Measurements from ENCODE around the gene CEP70.
A peak's percentile ranks its signal among the peaks of the same experiment; 100 is the strongest.

CEP70 gene

GRCh38 chr3:138588445-138588844 lies 5.6 kb downstream of the CEP70 start:
- no peaks in the 10 kb centered on the region; the same call in 1 of the 2 replicates for H3K9me3 ChIP-seq (ENCODE audit: low read length)
- no peaks in the 10 kb centered on the region for H3K79me2 ChIP-seq (ENCODE audit: insufficient read depth, low read length)
- no peak for TF ChIP-seq EZH2 (IDR thresholded peaks at IDR 0.05; ENCODE audit: borderline replicate concordance, low read length)
- TF ChIP-seq, protein P1, sequence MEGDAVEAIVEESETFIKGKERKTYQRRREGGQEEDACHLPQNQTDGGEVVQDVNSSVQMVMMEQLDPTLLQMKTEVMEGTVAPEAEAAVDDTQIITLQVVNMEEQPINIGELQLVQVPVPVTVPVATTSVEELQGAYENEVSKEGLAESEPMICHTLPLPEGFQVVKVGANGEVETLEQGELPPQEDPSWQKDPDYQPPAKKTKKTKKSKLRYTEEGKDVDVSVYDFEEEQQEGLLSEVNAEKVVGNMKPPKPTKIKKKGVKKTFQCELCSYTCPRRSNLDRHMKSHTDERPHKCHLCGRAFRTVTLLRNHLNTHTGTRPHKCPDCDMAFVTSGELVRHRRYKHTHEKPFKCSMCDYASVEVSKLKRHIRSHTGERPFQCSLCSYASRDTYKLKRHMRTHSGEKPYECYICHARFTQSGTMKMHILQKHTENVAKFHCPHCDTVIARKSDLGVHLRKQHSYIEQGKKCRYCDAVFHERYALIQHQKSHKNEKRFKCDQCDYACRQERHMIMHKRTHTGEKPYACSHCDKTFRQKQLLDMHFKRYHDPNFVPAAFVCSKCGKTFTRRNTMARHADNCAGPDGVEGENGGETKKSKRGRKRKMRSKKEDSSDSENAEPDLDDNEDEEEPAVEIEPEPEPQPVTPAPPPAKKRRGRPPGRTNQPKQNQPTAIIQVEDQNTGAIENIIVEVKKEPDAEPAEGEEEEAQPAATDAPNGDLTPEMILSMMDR (IDR thresholded peaks at IDR 0.05; ENCODE audit: low read length) = no peak
- no peak overlapping the region for H3K4me2 ChIP-seq (ENCODE audit: low read length)
- no peak overlapping the region for H2AFZ ChIP-seq (ENCODE audit: low read length)
- no peak overlapping the region for H3K9ac ChIP-seq (ENCODE audit: low read length)
- H3K27ac ChIP-seq (ENCODE audit: low read depth, low read length, poor library complexity, severe bottlenecking) = no peak overlapping the region
- H3K36me3 ChIP-seq (ENCODE audit: insufficient read depth, low read length) = peaks cover 8% of the 10 kb centered on the region; the same call in 1 of the 2 replicates
- H3F3A ChIP-seq (ENCODE audit: insufficient read depth, low read length) = no peaks in the 10 kb centered on the region
- H3K27me3 ChIP-seq (ENCODE audit: insufficient read depth, low read length) = no peaks in the 10 kb centered on the region
- H3K4me3 ChIP-seq (ENCODE audit: low read depth, low read length, poor library complexity, severe bottlenecking) = no peak overlapping the region
- H3K9me2 ChIP-seq (ENCODE audit: low read depth, low read length) = no peaks in the 10 kb centered on the region
- H4K20me1 ChIP-seq (ENCODE audit: insufficient read depth, low read length) = no peaks in the 10 kb centered on the region
- H3K4me1 ChIP-seq (ENCODE audit: insufficient read depth, low read length, severe bottlenecking) = peaks cover 18% of the 10 kb centered on the region

DNA sequence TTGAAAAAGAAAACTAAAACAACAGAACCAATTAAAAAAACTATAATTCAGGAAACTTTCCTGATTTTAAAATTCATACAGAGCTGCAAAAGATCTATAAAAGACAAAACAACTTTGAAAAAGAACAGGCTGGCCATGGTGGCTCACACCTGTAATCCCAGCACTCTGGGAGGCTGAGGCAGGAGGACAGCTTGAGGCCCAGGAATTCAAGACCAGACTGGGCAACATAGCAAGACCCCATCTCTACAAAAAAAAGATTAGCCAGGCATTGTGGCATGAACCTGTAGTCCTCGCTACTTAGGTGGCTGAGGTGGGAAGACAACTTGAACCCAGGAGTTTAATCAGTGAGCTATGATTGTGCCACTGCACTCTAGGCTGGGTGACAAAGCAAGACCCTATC lies 6.7 kb downstream of the CEP70 start:
- H3F3A ChIP-seq (ENCODE audit: insufficient read depth, low read length) = no peaks in the 10 kb centered on the region
- H3K9ac ChIP-seq (ENCODE audit: low read length) = no peak overlapping the region
- no peak overlapping the region for H2AFZ ChIP-seq (ENCODE audit: low read length)
- H4K20me1 ChIP-seq (ENCODE audit: insufficient read depth, low read length) = no peaks in the 10 kb centered on the region
- H3K4me1 ChIP-seq (ENCODE audit: insufficient read depth, low read length, severe bottlenecking) = peaks cover 7% of the 10 kb centered on the region
- H3K9me2 ChIP-seq (ENCODE audit: low read depth, low read length) = no peaks in the 10 kb centered on the region
- no peaks in the 10 kb centered on the region; the same call in 1 of the 2 replicates for H3K9me3 ChIP-seq (ENCODE audit: low read length)
- H3K36me3 ChIP-seq (ENCODE audit: insufficient read depth, low read length) = peaks cover 8% of the 10 kb centered on the region; the same call in 1 of the 2 replicates
- no peak overlapping the region for H3K27ac ChIP-seq (ENCODE audit: low read depth, low read length, poor library complexity, severe bottlenecking)
- no peak for TF ChIP-seq EZH2 (IDR thresholded peaks at IDR 0.05; ENCODE audit: borderline replicate concordance, low read length)
- TF ChIP-seq, protein P1 (IDR thresholded peaks at IDR 0.05; ENCODE audit: low read length) = no peak
- H3K27me3 ChIP-seq (ENCODE audit: insufficient read depth, low read length) = no peaks in the 10 kb centered on the region
- no peaks in the 10 kb centered on the region for H3K79me2 ChIP-seq (ENCODE audit: insufficient read depth, low read length)
- no peak overlapping the region for H3K4me3 ChIP-seq (ENCODE audit: low read depth, low read length, poor library complexity, severe bottlenecking)
- H3K4me2 ChIP-seq (ENCODE audit: low read length) = no peak overlapping the region

DNA sequence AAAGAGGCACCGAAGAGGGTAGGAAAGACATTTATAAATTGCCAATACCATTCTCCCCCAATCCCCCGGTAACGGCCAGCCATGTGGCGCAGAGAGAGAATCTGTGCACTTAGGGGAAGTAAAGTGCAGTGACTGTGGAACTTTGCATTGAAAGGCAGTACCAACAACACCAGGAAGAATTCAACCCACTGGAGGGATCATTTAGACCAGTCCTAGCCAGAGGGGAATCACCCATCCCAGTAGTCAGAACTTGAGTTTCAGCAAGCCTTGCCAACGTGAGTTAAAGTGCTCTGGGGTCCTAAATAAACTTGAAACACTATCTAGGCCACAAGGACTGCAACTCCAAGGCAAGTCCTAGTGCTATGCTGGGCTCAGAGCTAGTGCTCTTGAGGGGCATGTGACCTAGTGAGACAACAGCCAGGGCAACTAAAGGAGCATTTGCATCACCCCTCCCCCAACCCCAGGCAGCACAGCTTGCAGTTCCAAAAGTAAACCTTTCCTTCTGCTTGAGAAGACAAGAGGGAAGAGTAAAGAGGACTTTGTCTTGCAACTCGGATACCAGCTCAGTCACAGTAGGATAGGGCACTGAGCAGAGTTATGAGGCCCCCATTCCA lies 15.0 kb downstream of the CEP70 start:
- no peaks in the 10 kb centered on the region for H3K27me3 ChIP-seq (ENCODE audit: insufficient read depth, low read length)
- H4K20me1 ChIP-seq (ENCODE audit: insufficient read depth, low read length) = no peaks in the 10 kb centered on the region
- H3K9me3 ChIP-seq (ENCODE audit: low read length) = 0 out of 2 replicates have a peak, but pooled peaks cover under 1% of the 10 kb centered on the region
- no peaks in the 10 kb centered on the region for H3K79me2 ChIP-seq (ENCODE audit: insufficient read depth, low read length)
- H3K36me3 ChIP-seq (ENCODE audit: insufficient read depth, low read length) = no peaks in the 10 kb centered on the region
- TF ChIP-seq EZH2 (IDR thresholded peaks at IDR 0.05; ENCODE audit: borderline replicate concordance, low read length) = no peak
- TF ChIP-seq, protein P1 (IDR thresholded peaks at IDR 0.05; ENCODE audit: low read length) = no peak
- no peaks in the 10 kb centered on the region for H3F3A ChIP-seq (ENCODE audit: insufficient read depth, low read length)
- no peak overlapping the region for H2AFZ ChIP-seq (ENCODE audit: low read length)
- H3K4me1 ChIP-seq (ENCODE audit: insufficient read depth, low read length, severe bottlenecking) = peaks cover 30% of the 10 kb centered on the region
- H3K9ac ChIP-seq (ENCODE audit: low read length) = no peak overlapping the region
- no peak overlapping the region for H3K4me3 ChIP-seq (ENCODE audit: low read depth, low read length, poor library complexity, severe bottlenecking)
- H3K9me2 ChIP-seq (ENCODE audit: low read depth, low read length) = no peaks in the 10 kb centered on the region
- peak overlapping the region; percentile 44; the same call in 1 of the 2 replicates for H3K4me2 ChIP-seq (ENCODE audit: low read length)
- peak overlapping the region; percentile 71 for H3K27ac ChIP-seq (ENCODE audit: low read depth, low read length, poor library complexity, severe bottlenecking)

Measured in OCI-LY1 (cell line).